GM23248 (cell line): ENCODE data around the gene OR5A1.

Experiments
- EZH2 ChIP-seq: fragments of 200-600 bp; sonication (generic); IDR thresholded peaks from 2 replicates; pipeline ENCODE4 v1.6.1; 2018; ENCODE audit warnings: antibody characterized with exemption, mild to moderate bottlenecking; ENCODE audit not compliant: insufficient read depth, poor library complexity, severe bottlenecking
- EZH2phosphoT487 ChIP-seq: fragments of 200-600 bp; sonication (generic); IDR thresholded peaks from 2 replicates; pipeline ENCODE4 v1.6.1; 2018; ENCODE audit warnings: antibody characterized with exemption, moderate library complexity, mild to moderate bottlenecking, low read depth; ENCODE audit not compliant: insufficient read depth

DNA sequence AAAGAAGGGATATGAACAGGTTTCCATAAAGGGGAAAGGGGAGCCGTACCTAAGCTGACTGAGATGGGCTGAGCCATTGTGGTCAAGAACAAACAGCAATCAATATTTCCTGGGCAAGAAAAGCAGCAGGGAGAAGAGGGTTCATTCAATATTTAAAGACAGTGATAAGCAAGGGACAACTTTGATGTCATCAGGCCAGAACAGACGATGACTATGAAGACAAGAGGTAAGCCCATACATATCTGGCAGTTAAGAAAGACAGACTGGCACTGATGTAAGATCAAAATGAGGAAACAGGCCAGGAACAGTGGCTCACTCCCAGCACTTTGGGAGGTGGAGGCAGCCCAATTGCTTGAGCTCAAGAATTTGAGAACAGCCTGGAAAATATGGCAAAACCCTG is 12.4 kb upstream of the OR5A1 start:
- no peak for TF ChIP-seq EZH2phosphoT487
- TF ChIP-seq EZH2, result no peak
